Muscle of leg (tissue), 11 donors: ENCODE results near the gene TRIM34. TPM values are rescaled to one million over a fixed set of nuclear protein-coding genes. Genes with fewer than 3 reads are reported as not detected.
"Not testable (repeated sequence)": the region's sequence is repeated elsewhere in the genome, so short reads cannot be mapped to it uniquely, and the experiment has no call there.

Experiments used
- DNase-seq: peaks from one replicate; pipeline ENCODE4 v3.0.0; 2013
- H3K27ac ChIP-seq: one replicate; pipeline ENCODE4 v1.5.1; 2013; ENCODE audit warnings: mild to moderate bottlenecking, low read length, control low read depth
- H3K27me3 ChIP-seq: one replicate; pipeline ENCODE4 v1.6.1; 2013; ENCODE audit warnings: low read length; ENCODE audit not compliant: control insufficient read depth, insufficient read depth
- H3K36me3 ChIP-seq: one replicate; pipeline ENCODE4 v1.6.1; 2013; ENCODE audit warnings: low read length; ENCODE audit not compliant: control insufficient read depth, insufficient read depth
- H3K4me1 ChIP-seq: one replicate; pipeline ENCODE4 v1.6.1; 2013; ENCODE audit warnings: low read length; ENCODE audit not compliant: control insufficient read depth, insufficient read depth
- H3K4me3 ChIP-seq: one replicate; pipeline ENCODE4 v1.5.1; 2013; ENCODE audit warnings: low read length, control low read depth
- H3K9me3 ChIP-seq: replicated peaks from 2 replicates; pipeline ENCODE4 v1.6.1; 2013; ENCODE audit warnings: low read depth, low read length; ENCODE audit not compliant: control insufficient read depth
- WGBS: methylation state at CpG from one replicate; pipeline ENCODE4 v1.1.5; 2013; ENCODE audit warnings: missing lambda C conversion rate; ENCODE audit not compliant: insufficient coverage; 5-methylcytosine and 5-hydroxymethylcytosine counted together
- polyA plus RNA-seq, 8 donors: library from polyadenylated mRNA; unstranded; fragments of 120-200 nt; gene quantifications; one replicate each; pipeline versions ENCODE4 v1.2.1 to v1.2.3, GENCODE V29; 2013; ENCODE audit warnings: inconsistent platforms in 1 of 8, low replicate concordance in 1 of 8; ENCODE audit not compliant: insufficient read length in 8 of 8, insufficient read depth in 1 of 8
- total RNA-seq: library from RNA; stranded (reverse); fragments of 120-200 nt; gene quantifications from one replicate; pipeline ENCODE4 v1.2.4, GENCODE V29; 2013

Gene TRIM34
- total and polyA plus RNA-seq, 9 donors, result 2.9 to 6.4 (median 4.6) TPM

GRCh38 chr11:5655474-5655873, 30.7 kb downstream of the TRIM34 start:
- Histone ChIP-seq H3K36me3 (peaks cover 3% of the 10 kb centered on the region), H3K9me3 (peaks cover 8% of the 10 kb centered on the region), H3K27ac (no peak overlapping the region), H3K4me1 (no peaks in the 10 kb centered on the region), H3K4me3 (no peak overlapping the region), H3K27me3 (no peaks in the 10 kb centered on the region)
- no peak for DNase-seq
- WGBS, result 100% methylated on average over 1 of the region's 4 CpGs

GRCh38 chr11:5656956-5657355, 32.2 kb downstream of the TRIM34 start:
- H3K9me3 ChIP-seq, H3K27ac ChIP-seq, H3K4me1 ChIP-seq, DNase-seq, H3K36me3 ChIP-seq, H3K4me3 ChIP-seq, H3K27me3 ChIP-seq: not testable (repeated sequence)
- WGBS, result no CpG with 5 or more reads among the region's 2 CpGs

GRCh38 chr11:5658318-5658717, 33.5 kb downstream of the TRIM34 start:
- no peaks in the 10 kb centered on the region for H3K27me3 ChIP-seq
- H3K27ac ChIP-seq, result no peak overlapping the region
- no peak for DNase-seq
- no peak overlapping the region for H3K4me3 ChIP-seq
- no peaks in the 10 kb centered on the region for H3K4me1 ChIP-seq
- WGBS, result 83% methylated on average over 1 of the region's 5 CpGs
- peaks cover 3% of the 10 kb centered on the region for H3K9me3 ChIP-seq
- peaks cover 6% of the 10 kb centered on the region for H3K36me3 ChIP-seq

- DNase-seq, result no peak
- no peaks in the 10 kb centered on the region for H3K9me3 ChIP-seq
- H3K36me3 ChIP-seq, result peaks cover 18% of the 10 kb centered on the region
- no peak overlapping the region for H3K4me3 ChIP-seq
- H3K27me3 ChIP-seq, result no peaks in the 10 kb centered on the region
- no CpG with 5 or more reads among the region's 2 CpGs for WGBS
- no peak overlapping the region for H3K27ac ChIP-seq
- H3K4me1 ChIP-seq, result no peaks in the 10 kb centered on the region
Measured at GRCh38 chr11:5663511-5663910, 38.7 kb downstream of the TRIM34 start.

GRCh38 chr11:5665051-5665570, 40.3 kb downstream of the TRIM34 start:
- Histone ChIP-seq H3K27ac (no peak overlapping the region), H3K36me3 (peaks cover 22% of the 10 kb centered on the region), H3K9me3 (no peaks in the 10 kb centered on the region), H3K4me3 (no peak overlapping the region), H3K27me3 (no peaks in the 10 kb centered on the region), H3K4me1 (no peaks in the 10 kb centered on the region)
- no peak for DNase-seq
- WGBS, result 100% methylated on average over 2 of the region's 4 CpGs

- Histone ChIP-seq H3K36me3 (peaks cover 26% of the 10 kb centered on the region), H3K27ac (no peak overlapping the region), H3K4me3 (no peak overlapping the region), H3K9me3 (no peaks in the 10 kb centered on the region), H3K27me3 (no peaks in the 10 kb centered on the region), H3K4me1 (no peaks in the 10 kb centered on the region)
- no peak for DNase-seq
- WGBS, result no CpG with 5 or more reads among the region's 5 CpGs
Measured at GRCh38 chr11:5665746-5666401, 41.1 kb downstream of the TRIM34 start.

- no CpG with 5 or more reads among the region's 6 CpGs for WGBS
Measured at GRCh38 chr11:5666402-5666793, 41.6 kb downstream of the TRIM34 start.

GRCh38 chr11:5671831-5672230, 47.0 kb downstream of the TRIM34 start:
- Histone ChIP-seq H3K4me3 (no peak overlapping the region), H3K36me3 (peaks cover 18% of the 10 kb centered on the region), H3K27me3 (no peaks in the 10 kb centered on the region), H3K4me1 (no peaks in the 10 kb centered on the region), H3K9me3 (no peaks in the 10 kb centered on the region), H3K27ac (no peak overlapping the region)
- DNase-seq, result no peak

More at GRCh38 chr11:5666402-5666793, 41.6 kb downstream of the TRIM34 start:
- no peak overlapping the region for H3K27ac ChIP-seq
- no peaks in the 10 kb centered on the region for H3K27me3 ChIP-seq
- no peaks in the 10 kb centered on the region for H3K9me3 ChIP-seq
- peaks cover 28% of the 10 kb centered on the region for H3K36me3 ChIP-seq
- no peaks in the 10 kb centered on the region for H3K4me1 ChIP-seq
- no peak for DNase-seq
- no peak overlapping the region for H3K4me3 ChIP-seq

- Histone ChIP-seq H3K9me3 (peaks cover 3% of the 10 kb centered on the region), H3K27ac (no peak overlapping the region), H3K4me3 (no peak overlapping the region), H3K36me3 (peaks cover 31% of the 10 kb centered on the region), H3K4me1 (no peaks in the 10 kb centered on the region), H3K27me3 (no peaks in the 10 kb centered on the region)
- DNase-seq, result no peak
- WGBS, result 100% methylated on average over 2 of the region's 4 CpGs
Measured at GRCh38 chr11:5674391-5674790, 49.6 kb downstream of the TRIM34 start.

- no peak overlapping the region for H3K27ac ChIP-seq
- H3K36me3 ChIP-seq, result peaks cover 24% of the 10 kb centered on the region
- 92% methylated on average over 4 of the region's 7 CpGs for WGBS
- peaks cover 3% of the 10 kb centered on the region for H3K9me3 ChIP-seq
- no peak overlapping the region for H3K4me3 ChIP-seq
- no peak for DNase-seq
- H3K27me3 ChIP-seq, result no peaks in the 10 kb centered on the region
- peaks cover 5% of the 10 kb centered on the region for H3K4me1 ChIP-seq
Measured at GRCh38 chr11:5679811-5680210, 55.0 kb downstream of the TRIM34 start.
